Measurements from ENCODE around the gene HERC4. TPM values are rescaled to one million over a fixed set of nuclear protein-coding genes. Genes with fewer than 3 reads are reported as not detected.

The HERC4 gene, protein sequence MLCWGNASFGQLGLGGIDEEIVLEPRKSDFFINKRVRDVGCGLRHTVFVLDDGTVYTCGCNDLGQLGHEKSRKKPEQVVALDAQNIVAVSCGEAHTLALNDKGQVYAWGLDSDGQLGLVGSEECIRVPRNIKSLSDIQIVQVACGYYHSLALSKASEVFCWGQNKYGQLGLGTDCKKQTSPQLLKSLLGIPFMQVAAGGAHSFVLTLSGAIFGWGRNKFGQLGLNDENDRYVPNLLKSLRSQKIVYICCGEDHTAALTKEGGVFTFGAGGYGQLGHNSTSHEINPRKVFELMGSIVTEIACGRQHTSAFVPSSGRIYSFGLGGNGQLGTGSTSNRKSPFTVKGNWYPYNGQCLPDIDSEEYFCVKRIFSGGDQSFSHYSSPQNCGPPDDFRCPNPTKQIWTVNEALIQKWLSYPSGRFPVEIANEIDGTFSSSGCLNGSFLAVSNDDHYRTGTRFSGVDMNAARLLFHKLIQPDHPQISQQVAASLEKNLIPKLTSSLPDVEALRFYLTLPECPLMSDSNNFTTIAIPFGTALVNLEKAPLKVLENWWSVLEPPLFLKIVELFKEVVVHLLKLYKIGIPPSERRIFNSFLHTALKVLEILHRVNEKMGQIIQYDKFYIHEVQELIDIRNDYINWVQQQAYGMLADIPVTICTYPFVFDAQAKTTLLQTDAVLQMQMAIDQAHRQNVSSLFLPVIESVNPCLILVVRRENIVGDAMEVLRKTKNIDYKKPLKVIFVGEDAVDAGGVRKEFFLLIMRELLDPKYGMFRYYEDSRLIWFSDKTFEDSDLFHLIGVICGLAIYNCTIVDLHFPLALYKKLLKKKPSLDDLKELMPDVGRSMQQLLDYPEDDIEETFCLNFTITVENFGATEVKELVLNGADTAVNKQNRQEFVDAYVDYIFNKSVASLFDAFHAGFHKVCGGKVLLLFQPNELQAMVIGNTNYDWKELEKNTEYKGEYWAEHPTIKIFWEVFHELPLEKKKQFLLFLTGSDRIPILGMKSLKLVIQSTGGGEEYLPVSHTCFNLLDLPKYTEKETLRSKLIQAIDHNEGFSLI
- total RNA-seq (2022; extraction: Qiagen RNA extraction; ENCODE audit: low read depth), result 28.4 to 51.1 TPM (median 48.1 TPM) in 5 replicates

GRCh38 chr10:68074775-68075549, at the start of gene HERC4:
HERC4 (minus strand) TSS chr10:68075283; CDS start chr10:68073108, 2,175 bp downstream.

DNA sequence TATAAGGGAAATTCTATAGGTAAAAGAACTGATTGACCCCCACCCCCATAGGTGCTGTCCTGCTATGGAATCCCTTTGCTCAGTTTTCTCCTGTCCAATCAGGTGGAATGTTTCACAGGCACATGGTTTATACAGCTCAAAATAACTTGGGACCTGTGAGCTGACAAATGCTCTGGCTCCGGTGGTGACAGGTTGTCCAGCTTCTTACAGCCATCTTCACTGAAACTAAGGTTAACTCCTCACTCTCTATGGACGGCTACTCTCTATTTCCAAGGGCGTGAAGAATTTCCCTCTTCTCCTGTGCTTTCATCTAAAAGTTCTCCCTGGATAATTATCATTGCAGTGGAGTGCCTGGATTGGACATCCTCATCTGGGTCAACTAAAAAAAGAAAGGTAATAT, 34.2 kb upstream of the HERC4 start, which contains the start of gene MYPN:
Gene MYPN (plus strand): TSS at position 158 of the 400 bp plus-strand sequence. CDS start 11,951 bp downstream, outside the sequence.

GRCh38 chr10:67884313-67884841, 190.7 kb downstream of the HERC4 start, which contains the start of gene SIRT1:
SIRT1 (plus strand) TSS chr10:67884656; CDS start chr10:67884722, 66 bp downstream.

Other genes with a start within 250 kb of the HERC4 start
- 51.2 to 75.8 TPM (median 65.1 TPM) in 5 replicates for gene DNAJC12, start 237.1 kb downstream of the HERC4 start, total RNA-seq (2022; extraction: Qiagen RNA extraction; ENCODE audit: low read depth)
- gene SIRT1, start 190.6 kb downstream of the HERC4 start, total RNA-seq (2022; extraction: Qiagen RNA extraction; ENCODE audit: low read depth), result 13.3 to 29.9 TPM (median 24.2 TPM) in 5 replicates
- gene MYPN, start 34.2 kb upstream of the HERC4 start, total RNA-seq (2022; extraction: Qiagen RNA extraction; ENCODE audit: low read depth), result 2.3 to 3.3 TPM (median 2.5 TPM) in 5 replicates
- gene ATOH7, start 156.8 kb upstream of the HERC4 start, total RNA-seq (2022; extraction: Qiagen RNA extraction; ENCODE audit: low read depth), result 0.23 to 0.43 TPM (median 0.23 TPM) in 5 replicates

Measured in A549 treated with RU486 at 1 μM for 4 hours (cell line).